HEK293 (cell line): Measurements from ENCODE around the gene TNN.
A peak's percentile ranks its signal among the peaks of the same experiment; 100 is the strongest.

Experiments
- CTCF ChIA-PET: fragments of 350-600 bp; formaldehyde crosslinking; extraction: SDS; loops from one replicate; lab custom pipeline; 2021; ENCODE audit warnings: antibody characterized with exemption; lab: Yijun Ruan, JAX
- POLR2A ChIA-PET: fragments of 300-600 bp; formaldehyde crosslinking; extraction: SDS; loops from one replicate; lab custom pipeline; 2020; ENCODE audit warnings: antibody characterized with exemption, inconsistent platforms; lab: Yijun Ruan, JAX
- H3K27ac ChIP-seq: fragments of 200-500 bp; sonication (Bioruptor generic); 2 replicates; pipeline ENCODE4 v1.5.1; 2014; ENCODE audit warnings: low read depth, low read length, control low read depth, inconsistent platforms; ENCODE audit errors: extremely low read depth
- H3K36me3 ChIP-seq, 2 experiments: fragments of 200-500 bp in 1 of 2; sonication (Bioruptor generic) in 1 of 2; 1 replicate in 1 of 2; 2 replicates in 1 of 2; pipeline ENCODE4 v1.5.1; 2014 to 2017; ENCODE audit warnings: inconsistent platforms in 2 of 2, low read length in 2 of 2; ENCODE audit not compliant: control insufficient read depth in 2 of 2, insufficient read depth in 1 of 2
- H3K4me1 ChIP-seq: fragments of 200-500 bp; sonication (Bioruptor generic); 2 replicates; pipeline ENCODE4 v1.5.1; 2014; ENCODE audit warnings: mild to moderate bottlenecking, low read length, inconsistent platforms; ENCODE audit not compliant: control insufficient read depth, insufficient read depth
- H3K4me3 ChIP-seq: 2 replicates; pipeline ENCODE4 v1.5.1; 2011; ENCODE audit warnings: low read depth, mild to moderate bottlenecking, control low read depth, low read length, moderate library complexity
- H3K9me3 ChIP-seq: fragments of 200-500 bp; sonication (Bioruptor generic); 2 replicates; pipeline ENCODE4 v1.5.1; 2014; ENCODE audit warnings: low read depth, low read length, inconsistent platforms; ENCODE audit not compliant: control insufficient read depth, insufficient read depth
- MEIS1 ChIP-seq: sonication (generic); formaldehyde crosslinking; IDR thresholded peaks from 2 replicates; pipeline ENCODE4 v1.8.1; 2022; ENCODE audit warnings: missing genetic modification reagents, mild to moderate bottlenecking, borderline replicate concordance
- PRDM4 ChIP-seq: fragments of 450-650 bp; formaldehyde crosslinking; IDR thresholded peaks from 2 replicates; pipeline ENCODE4 v1.5.1; 2017; ENCODE audit warnings: missing biosample characterization, missing genetic modification characterization
- RBAK ChIP-seq: fragments of 450-650 bp; formaldehyde crosslinking; IDR thresholded peaks from 2 replicates; pipeline ENCODE4 v1.5.1; 2016; ENCODE audit warnings: missing biosample characterization, missing genetic modification characterization
- SP3 ChIP-seq: fragments of 450-650 bp; formaldehyde crosslinking; IDR thresholded peaks from 2 replicates; pipeline ENCODE4 v1.5.1; 2016; ENCODE audit warnings: missing biosample characterization, missing genetic modification characterization
- ZBTB48 ChIP-seq: fragments of 450-650 bp; formaldehyde crosslinking; IDR thresholded peaks from 2 replicates; pipeline ENCODE4 v1.5.1; 2016; ENCODE audit warnings: missing biosample characterization, missing genetic modification characterization
- ZBTB49 ChIP-seq: fragments of 450-650 bp; formaldehyde crosslinking; IDR thresholded peaks from 2 replicates; pipeline ENCODE4 v1.5.1; 2016; ENCODE audit warnings: missing biosample characterization, missing genetic modification characterization, low read depth
- ZFP69B ChIP-seq: fragments of 450-650 bp; formaldehyde crosslinking; IDR thresholded peaks from 2 replicates; pipeline ENCODE4 v1.5.1; 2016; ENCODE audit warnings: missing biosample characterization, missing genetic modification characterization
- ZNF18 ChIP-seq: fragments of 450-650 bp; formaldehyde crosslinking; IDR thresholded peaks from 2 replicates; pipeline ENCODE4 v1.5.1; 2016; ENCODE audit warnings: missing biosample characterization, missing genetic modification characterization
- ZNF280D ChIP-seq: fragments of 450-650 bp; formaldehyde crosslinking; IDR thresholded peaks from 2 replicates; pipeline ENCODE4 v1.5.1; 2016; ENCODE audit warnings: missing biosample characterization, missing genetic modification characterization
- ZNF362 ChIP-seq: fragments of 450-650 bp; formaldehyde crosslinking; IDR thresholded peaks from 2 replicates; pipeline ENCODE4 v1.5.1; 2016; ENCODE audit warnings: missing biosample characterization, missing genetic modification characterization
- ZNF394 ChIP-seq: fragments of 450-650 bp; formaldehyde crosslinking; IDR thresholded peaks from 2 replicates; pipeline ENCODE4 v1.5.1; 2016; ENCODE audit warnings: missing biosample characterization, missing genetic modification characterization, mild to moderate bottlenecking, moderate library complexity, borderline replicate concordance
- ZNF449 ChIP-seq: fragments of 450-650 bp; formaldehyde crosslinking; IDR thresholded peaks from 2 replicates; pipeline ENCODE4 v1.5.1; 2017; ENCODE audit warnings: missing biosample characterization, mild to moderate bottlenecking, missing genetic modification characterization, moderate library complexity
- ZNF548 ChIP-seq: fragments of 450-650 bp; formaldehyde crosslinking; IDR thresholded peaks from 2 replicates; pipeline ENCODE4 v1.5.1; 2016; ENCODE audit warnings: missing biosample characterization, missing genetic modification characterization
- ZNF549 ChIP-seq: fragments of 450-650 bp; IDR thresholded peaks from 2 replicates; pipeline ENCODE4 v1.5.1; 2018; ENCODE audit warnings: missing biosample characterization, missing genetic modification characterization, mild to moderate bottlenecking, inconsistent platforms, moderate library complexity
- ZNF596 ChIP-seq: fragments of 450-650 bp; IDR thresholded peaks from 2 replicates; pipeline ENCODE4 v1.5.0; 2018; ENCODE audit warnings: missing biosample characterization, mild to moderate bottlenecking, missing genetic modification characterization, moderate library complexity
- ZNF600 ChIP-seq: fragments of 450-650 bp; formaldehyde crosslinking; IDR thresholded peaks from 2 replicates; pipeline ENCODE4 v1.5.1; 2016; ENCODE audit warnings: missing biosample characterization, missing genetic modification characterization
- ZNF654 ChIP-seq: fragments of 450-650 bp; formaldehyde crosslinking; IDR thresholded peaks from 2 replicates; pipeline ENCODE4 v1.5.1; 2016; ENCODE audit warnings: low read depth, missing biosample characterization, missing genetic modification characterization
- ZNF76 ChIP-seq: fragments of 450-650 bp; formaldehyde crosslinking; IDR thresholded peaks from 2 replicates; pipeline ENCODE4; 2016; ENCODE audit warnings: low read depth, missing biosample characterization, missing genetic modification characterization, borderline replicate concordance
- ZNF785 ChIP-seq: fragments of 450-650 bp; formaldehyde crosslinking; IDR thresholded peaks from 2 replicates; pipeline ENCODE4 v1.5.1; 2016; ENCODE audit warnings: missing biosample characterization, missing genetic modification characterization
- ZNF843 ChIP-seq: fragments of 450-650 bp; formaldehyde crosslinking; IDR thresholded peaks from 2 replicates; pipeline ENCODE4 v1.5.1; 2016; ENCODE audit warnings: missing biosample characterization, missing genetic modification characterization

Gene TNN

GRCh38 chr1:175054736-175055135 lies 12.9 kb upstream of the TNN start:
- CTCF ChIA-PET = interaction anchor here (0.7 to 1.6 kb wide), 2 partner anchors 25 to 59 kb away, joined by 3 to 5 read pairs; no protein-coding TSS in a partner anchor
- Histone ChIP-seq H3K36me3 (no peaks in the 10 kb centered on the region), H3K4me3 (no peak overlapping the region), H3K9me3 (no peaks in the 10 kb centered on the region), H3K4me1 (no peaks in the 10 kb centered on the region), H3K27ac (no peak overlapping the region)
- TF ChIP-seq MEIS1 (CRISPR knock-in tag) (no peak), ZNF654 (tag by site-specific recombination) (no peak), ZNF18 (no peak), SP3 (tag by site-specific recombination) (no peak), ZBTB49 (tag by site-specific recombination) (no peak), ZNF843 (tag by site-specific recombination) (no peak), PRDM4 (tag by site-specific recombination) (no peak), ZNF600 (no peak), ZNF548 (no peak)
- POLR2A ChIA-PET = no interaction called here

GRCh38 chr1:175062339-175062738 lies 5.3 kb upstream of the TNN start:
- TF ChIP-seq ZNF449 (tag by site-specific recombination) (peak; percentile 65; the same call in 1 of the 2 replicates), ZNF785 (tag by site-specific recombination) (no peak)
- Histone ChIP-seq H3K9me3 (no peaks in the 10 kb centered on the region), H3K4me1 (0 out of 2 replicates have a peak, but pooled peaks cover 2% of the 10 kb centered on the region), H3K4me3 (no peak overlapping the region), H3K27ac (no peak overlapping the region), H3K36me3 (no peaks in the 10 kb centered on the region)
- CTCF ChIA-PET = interaction anchor here (0.7 kb wide), 1 partner anchor 8 kb away, joined by 3 read pairs; no protein-coding TSS in a partner anchor
- POLR2A ChIA-PET = no interaction called here

- Histone ChIP-seq H3K27ac (no peak overlapping the region), H3K4me1 (0 out of 2 replicates have a peak, but pooled peaks cover 2% of the 10 kb centered on the region), H3K36me3 (no peaks in the 10 kb centered on the region), H3K9me3 (no peaks in the 10 kb centered on the region), H3K4me3 (no peak overlapping the region)
- POLR2A ChIA-PET = no interaction called here
- CTCF ChIA-PET = no interaction called here
- TF ChIP-seq ZNF394 (tag by site-specific recombination) (no peak), ZBTB48 (no peak), ZNF549 (tag by site-specific recombination) (no peak), ZFP69B (tag by site-specific recombination) (no peak), RBAK (tag by site-specific recombination) (no peak), ZNF280D (no peak), ZNF596 (tag by site-specific recombination) (no peak), ZNF76 (tag by site-specific recombination) (no peak), ZNF362 (tag by site-specific recombination) (no peak)
These were observed 4.8 kb upstream of the TNN start for GRCh38 chr1:175062858-175063257.
